Effector CD8-positive, alpha-beta T cell (primary cell): ENCODE measurements around the gene TAAR9.

Experiments used
- DNase-seq: peaks from one replicate; lab custom pipeline; 2025; lab: John Stamatoyannopoulos, UW
- total RNA-seq, 4 experiments: gene quantifications; one replicate each; lab custom pipeline; 2026; lab: John Stamatoyannopoulos, UW

The TAAR9 gene, protein sequence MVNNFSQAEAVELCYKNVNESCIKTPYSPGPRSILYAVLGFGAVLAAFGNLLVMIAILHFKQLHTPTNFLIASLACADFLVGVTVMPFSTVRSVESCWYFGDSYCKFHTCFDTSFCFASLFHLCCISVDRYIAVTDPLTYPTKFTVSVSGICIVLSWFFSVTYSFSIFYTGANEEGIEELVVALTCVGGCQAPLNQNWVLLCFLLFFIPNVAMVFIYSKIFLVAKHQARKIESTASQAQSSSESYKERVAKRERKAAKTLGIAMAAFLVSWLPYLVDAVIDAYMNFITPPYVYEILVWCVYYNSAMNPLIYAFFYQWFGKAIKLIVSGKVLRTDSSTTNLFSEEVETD
- total RNA-seq: 0 reads per million in 4 experiments

DNA sequence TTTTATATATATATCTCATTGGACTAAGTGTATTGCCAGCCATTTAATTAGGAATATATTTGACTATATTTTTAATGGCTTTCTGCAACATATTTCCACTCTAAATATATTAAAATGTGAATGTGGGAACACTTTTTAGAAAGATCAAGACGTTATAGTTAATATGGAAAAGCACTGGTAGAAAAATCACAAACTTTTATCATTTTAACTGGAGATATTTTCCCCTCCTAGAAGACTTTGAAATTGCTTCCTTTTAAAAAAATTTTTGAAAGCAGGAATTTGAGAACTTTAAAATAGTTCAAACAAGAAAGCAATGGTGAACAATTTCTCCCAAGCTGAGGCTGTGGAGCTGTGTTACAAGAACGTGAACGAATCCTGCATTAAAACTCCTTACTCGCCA is at the start of gene TAAR9:
Gene TAAR9, plus strand, starts transcription at position 301 of the 400 bp plus-strand sequence. Its CDS starts 13 bp downstream, at position 314.
- DNase-seq: no peak

DNA sequence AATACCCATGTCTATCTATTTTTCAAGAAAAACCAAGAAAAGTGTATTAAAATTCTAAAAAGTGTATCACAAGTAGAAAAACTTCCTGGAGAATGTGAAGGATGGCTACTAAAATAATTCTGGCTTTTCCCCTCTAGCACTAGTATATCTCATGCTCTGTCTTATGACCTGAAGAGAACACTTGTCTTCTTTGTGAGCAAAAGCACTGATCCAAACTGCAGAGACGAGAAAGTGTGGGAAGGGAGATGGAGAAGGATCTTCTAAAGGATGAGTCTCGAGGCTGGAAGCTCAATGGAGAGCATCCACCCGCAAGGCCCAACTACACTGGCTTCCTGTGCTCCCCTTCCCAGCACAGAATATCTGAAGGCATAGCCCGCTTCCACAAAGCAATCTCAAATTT is 48.7 kb upstream of the TAAR9 start:
- no peak for DNase-seq

DNA sequence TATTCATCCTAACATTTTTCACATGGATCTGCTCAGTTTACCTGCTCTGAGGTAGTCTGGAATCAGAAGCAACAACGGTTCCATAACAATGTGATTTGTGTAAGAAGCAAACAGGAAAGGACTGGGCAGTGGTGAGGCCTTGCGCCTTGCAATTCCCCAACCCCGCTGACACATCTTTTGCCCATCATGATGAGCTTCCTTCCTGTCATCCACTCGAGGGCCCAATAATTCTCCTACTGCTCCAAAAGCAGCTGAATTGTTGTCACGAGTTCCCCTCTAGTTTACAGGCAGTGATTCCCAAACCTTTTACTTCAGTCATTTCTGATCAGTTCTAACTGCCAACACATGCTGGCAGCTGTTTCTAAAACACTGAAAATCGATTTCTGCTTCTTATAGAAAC is 48.1 kb upstream of the TAAR9 start:
- no peak for DNase-seq

DNA sequence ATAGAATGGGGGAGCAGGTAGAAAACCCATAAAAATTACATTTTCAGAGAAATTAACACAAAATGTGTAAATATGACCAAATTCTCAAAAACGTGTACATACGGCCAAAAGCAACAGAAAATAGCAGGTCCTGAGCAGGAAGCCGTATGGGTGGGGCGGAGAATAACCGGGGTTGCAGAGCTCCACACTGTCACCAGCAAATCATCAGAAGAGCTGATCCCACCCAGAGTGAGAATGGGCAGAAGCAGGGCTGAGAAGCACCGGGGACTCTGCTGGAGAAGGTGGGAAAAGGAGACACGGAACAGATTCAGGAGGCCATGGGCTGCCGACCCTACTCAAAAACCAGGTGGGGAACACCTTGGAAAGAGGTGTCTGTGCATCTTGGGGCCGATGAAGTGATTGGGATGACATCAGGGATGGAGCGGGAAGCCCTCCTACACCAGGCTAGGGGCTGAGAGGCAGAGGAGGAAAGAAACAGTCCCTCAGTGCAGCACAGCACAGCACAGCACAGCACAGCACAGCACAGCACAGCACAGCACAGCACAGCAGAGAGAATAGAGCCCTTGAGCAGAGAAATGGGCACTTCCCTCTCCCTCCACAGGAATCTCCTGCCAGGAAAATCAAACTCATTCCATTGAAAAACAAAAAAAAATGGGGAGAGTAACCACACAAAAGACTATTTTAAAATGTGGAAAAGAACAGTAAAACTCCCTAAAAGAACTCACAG is 47.4 kb upstream of the TAAR9 start:
- no peak for DNase-seq

DNA sequence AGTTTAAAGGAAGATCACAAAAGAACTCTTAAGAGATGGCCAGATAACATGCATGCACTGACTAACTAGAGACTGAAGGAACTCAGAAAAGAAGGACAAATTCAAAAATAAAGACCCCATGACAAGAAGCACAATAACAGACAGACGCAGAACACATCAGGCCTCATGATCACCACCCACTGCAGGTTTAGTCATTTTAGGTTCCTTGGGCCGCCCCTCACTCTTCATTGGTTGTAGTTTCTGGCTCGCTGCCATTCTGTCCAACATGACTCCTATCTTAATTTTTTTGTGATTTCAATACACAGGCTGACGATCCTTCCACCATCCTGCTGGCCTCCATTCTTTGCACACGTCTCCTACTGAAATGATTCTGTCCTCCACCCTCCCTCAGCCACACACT is 46.8 kb upstream of the TAAR9 start:
- DNase-seq: no peak

DNA sequence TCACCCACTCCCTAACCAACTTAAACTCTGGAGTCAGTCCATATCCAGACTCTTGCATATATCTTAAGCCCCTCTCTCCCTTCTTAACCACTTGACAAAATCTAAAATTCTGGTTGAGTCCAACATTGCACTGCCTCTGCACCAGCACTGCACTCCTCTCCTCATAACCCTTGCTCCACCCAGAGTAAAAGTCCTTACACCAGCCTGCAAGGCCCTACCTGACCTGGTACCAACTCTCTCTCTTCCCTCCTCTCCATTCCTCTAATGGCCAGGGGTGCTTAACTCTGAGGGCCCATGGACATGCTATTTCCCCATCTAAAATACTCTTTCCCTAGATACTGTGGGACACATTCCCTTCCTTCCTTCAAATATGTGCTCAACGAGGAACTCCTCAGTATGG is 46.2 kb upstream of the TAAR9 start:
- no peak for DNase-seq

DNA sequence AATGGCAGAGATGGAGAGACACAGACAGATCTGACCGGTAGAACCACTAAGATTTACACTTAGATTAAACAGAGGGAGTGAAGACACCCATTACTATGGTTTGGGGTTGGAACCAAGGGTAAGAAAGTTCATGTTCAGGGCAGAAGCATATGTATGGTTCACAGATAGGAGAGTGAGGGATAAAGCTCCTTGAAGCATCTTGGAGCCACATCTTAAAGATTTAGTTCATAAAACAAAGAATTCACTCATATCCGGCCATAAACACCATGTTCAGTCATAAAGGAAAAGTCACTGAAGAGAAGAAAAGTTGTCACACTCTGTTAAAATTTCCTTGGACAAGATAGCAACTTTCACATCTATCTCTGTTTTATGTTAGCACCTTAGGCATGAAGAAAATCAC is 43.1 kb upstream of the TAAR9 start:
- DNase-seq: no peak

DNA sequence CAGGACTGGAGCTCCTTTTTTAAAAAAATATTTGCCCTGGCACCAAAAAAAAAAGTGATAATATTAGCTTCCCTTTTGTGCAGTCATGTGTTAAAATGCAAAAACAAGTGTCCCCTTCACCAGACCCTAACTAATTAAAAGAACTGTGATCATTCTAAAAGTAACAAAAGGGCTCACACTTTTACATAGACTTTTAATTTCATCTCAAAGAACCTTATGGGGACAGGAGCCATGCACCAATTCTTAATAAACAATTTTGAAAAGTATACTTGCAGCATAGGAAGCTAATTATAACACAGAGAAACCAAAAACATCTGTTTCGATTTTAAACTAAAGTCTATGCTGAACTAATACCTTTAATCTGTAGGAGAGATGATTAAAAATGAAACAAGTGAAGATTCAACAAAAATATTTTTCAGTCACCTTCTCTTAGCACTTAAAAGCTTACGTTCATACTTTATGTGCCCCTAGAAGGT is 42.4 kb upstream of the TAAR9 start:
- no peak for DNase-seq

DNA sequence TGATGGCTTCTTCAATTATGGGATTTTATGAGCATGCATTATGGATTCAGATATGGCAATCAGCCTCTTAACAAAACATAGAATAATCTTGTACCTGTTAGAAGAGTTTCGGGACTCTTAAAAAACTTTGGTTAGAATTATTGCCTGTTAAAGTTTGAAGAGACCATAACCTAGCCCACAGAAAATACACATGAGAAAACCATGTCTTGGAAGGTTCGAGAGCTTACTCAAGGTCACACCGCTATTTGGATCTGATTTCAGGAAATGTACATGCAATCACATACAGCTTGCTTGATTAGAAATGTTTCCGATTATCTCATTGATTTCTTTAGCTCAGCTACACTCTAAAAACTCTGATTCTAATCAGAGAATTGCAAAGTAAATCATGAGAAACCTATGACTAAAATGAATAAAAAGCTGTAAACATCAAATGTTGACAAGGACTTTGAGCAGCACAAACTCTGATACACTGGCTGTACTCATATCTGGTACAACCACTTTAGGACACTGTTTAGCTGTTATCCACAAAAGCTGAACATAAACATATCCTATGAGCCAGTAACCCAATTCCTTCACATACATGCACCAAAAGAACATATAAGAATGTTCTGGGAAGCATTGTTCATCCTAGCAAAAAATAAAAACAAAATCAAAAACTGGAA is 41.4 kb upstream of the TAAR9 start:
- DNase-seq: no peak

DNA sequence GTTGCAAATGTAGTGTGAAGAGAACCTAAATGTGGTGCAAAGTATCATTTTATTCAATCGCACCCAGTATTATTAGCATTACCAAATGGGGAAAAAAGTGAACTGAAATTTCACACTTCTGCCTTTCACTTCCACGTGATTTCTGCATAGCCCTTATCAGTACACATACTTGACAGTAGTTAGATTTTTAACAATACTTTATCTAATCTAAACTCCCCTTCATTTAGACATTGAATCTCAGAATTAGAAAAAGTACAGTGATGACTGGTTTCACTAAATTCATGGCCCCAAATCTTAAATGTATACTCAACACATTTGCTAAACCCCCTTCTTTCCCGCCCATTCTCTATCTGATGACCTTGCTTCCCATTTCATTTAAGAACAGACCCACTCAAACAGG is 39.4 kb upstream of the TAAR9 start:
- no peak for DNase-seq

DNA sequence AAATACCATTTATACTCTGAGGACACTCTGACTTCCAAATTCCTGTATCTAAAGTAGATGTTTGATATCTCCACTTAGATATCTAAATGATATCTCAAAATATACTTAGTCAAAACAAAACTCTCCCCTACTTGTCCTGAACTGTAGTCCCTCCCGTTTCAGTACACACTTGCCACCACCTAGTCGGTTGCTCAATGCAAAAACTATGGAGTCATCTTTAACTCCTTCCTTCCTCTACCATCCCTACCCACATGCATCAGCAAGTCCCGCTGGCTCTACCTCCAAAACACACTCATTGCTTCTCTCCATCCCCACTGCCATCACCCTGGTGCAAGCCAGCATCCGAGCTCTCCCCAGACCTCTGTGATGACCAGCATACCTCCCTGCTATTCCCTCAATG is 38.3 kb upstream of the TAAR9 start:
- DNase-seq: no peak

DNA sequence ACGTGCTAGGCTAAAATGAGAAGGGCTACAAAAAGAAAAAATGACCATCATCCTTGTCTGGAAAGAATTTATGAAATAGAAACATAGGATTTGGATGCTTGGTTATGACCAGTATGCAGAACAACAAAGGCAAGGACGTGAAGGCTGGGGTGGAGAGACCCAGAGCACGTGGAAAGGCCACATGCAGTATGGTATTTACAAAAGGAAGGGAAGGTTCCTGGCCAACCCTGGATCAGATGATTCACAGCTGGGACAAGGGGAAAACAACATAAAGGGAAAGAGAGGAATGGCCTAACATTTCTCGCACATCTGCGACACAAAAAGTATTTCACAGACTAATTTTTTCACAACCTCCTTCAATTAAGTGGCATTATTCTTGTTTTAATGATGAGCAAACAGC is 33.3 kb upstream of the TAAR9 start:
- DNase-seq: no peak

DNA sequence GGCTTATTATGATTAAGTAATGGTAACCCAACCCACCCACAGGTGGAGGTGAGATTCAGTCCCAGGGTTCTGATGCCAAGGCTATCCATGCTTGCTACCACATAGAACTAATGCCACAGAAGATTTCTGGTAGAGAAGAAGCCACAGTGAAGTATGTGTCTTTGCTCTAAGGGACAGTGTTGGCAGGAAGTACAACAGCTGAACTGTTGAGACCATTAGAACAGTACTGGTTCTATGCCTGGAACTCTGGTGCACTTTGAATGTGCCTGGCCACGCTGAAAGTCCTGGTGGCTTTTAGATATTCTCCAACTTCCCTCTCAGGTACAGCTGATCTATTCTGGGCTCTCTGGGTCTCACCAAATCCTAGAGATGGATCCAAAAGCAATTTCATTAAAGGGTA is 32.9 kb upstream of the TAAR9 start:
- no peak for DNase-seq

DNA sequence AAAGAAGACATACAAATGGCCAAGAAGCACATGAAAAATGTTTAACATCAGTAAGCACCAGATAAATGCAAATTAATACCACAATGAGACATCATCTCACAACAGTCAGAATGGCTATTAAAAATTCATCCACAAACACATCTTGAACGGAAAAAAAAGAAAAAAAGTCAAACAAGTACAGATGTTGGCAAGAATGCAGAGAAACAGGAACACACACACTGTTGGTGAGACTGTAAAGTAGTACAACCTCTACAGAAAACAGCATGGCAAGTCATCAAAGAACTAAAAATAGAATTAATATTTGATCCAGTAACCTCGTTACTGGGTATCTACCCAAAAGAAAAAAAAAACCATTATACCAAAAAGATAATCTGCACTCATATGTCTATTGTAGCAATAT is 31.6 kb upstream of the TAAR9 start:
- DNase-seq: no peak

DNA sequence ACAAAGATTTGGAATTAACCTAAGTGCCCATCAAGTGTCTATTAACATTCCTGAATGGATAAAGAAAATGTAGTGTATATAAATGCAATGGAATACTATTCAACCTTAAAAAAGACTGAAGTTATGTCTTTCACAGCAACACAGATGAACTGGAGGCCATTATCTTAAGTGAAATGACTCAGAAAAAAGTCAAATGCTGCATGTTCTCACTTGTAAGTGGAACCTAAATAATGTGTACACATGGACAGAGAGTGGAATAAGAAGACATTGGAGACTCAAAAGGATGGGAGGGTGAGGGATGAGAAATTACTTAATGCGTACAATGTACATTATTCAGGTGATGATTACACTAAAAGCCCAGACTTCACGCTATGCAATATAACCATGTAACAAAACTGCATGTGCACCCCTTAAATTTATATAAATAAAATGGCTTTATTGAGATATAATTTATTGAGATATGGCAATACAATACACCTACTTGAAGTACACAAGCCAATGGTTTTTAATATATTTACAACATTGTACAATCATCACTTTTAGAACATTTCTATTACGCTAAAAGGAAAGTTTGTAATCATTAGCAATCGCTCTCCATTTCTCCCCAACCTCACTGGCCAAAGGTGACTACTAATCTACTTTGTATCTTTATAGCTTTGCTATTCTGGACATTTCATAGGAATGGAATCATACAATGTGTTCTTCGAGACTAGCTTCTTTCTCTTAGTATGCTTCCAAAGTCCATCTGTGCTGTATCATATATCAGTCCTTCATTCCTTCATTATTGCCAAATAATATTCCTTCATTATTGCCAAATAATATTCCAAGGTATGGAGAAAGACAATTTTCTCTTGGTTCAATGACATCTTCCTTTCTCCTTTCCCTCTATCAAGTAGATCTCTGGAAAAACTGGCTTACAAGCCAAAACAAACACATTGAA is 30.9 kb upstream of the TAAR9 start:
- no peak for DNase-seq

DNA sequence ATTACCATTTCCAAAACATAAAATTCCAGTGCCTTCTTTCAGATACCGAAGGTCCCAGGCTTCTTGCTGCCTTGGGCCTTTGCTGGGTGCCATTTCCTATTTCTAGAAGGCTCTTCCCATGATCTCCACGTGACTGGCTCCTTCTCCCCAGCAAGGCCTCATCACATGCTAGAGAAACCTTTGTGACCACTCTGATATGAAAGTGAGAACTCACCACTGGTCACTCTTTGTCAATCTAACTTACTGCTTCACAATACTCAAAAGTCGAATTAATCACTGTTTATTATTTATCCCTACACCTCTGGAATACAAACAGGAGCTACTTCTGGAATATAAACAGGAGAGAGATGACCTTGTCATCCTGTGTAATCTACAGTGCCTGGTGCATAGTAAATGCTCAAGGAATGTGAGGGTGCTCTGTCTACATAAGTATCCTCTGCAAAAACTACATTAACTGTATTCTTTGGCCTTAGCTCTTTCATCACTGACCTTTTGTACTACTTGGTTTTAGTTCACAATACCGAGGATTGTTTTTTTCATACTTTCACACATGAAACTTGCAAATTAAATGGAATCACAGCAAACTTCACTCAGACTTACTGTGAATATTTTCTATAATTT is 26.8 kb upstream of the TAAR9 start:
- DNase-seq: no peak

DNA sequence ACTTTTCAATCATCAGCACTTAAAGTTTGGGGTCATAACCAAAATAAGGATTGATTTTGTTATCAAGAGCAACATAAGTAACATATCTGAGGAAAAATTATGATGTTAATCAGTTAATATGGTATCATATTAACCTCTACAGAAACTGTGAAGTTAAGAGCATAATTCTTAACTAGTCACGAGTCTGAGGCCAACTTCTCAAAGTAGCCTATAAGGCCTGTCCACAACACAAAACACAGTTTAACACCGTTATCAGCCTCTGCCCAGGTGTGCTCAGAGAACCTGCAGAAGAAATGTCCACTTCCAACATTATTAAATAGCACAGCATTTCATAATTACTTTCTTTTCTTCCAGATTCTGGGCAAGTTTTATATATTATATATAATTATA is 26.3 kb upstream of the TAAR9 start:
- DNase-seq: no peak

DNA sequence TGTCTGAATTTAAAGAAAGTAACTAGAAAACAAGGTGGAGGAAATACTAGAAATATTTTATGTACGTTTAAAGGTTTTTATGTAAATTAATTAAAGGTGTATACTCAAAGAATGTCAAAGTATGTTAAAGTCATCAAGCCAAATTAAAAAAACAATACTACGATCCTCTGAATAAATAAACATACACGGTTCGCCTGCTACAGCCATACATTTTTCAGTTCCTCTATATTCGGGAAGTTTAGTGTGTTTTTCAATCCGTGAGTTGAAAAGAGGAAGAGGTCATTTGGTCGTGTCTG is 25.8 kb upstream of the TAAR9 start:
- DNase-seq: no peak

DNA sequence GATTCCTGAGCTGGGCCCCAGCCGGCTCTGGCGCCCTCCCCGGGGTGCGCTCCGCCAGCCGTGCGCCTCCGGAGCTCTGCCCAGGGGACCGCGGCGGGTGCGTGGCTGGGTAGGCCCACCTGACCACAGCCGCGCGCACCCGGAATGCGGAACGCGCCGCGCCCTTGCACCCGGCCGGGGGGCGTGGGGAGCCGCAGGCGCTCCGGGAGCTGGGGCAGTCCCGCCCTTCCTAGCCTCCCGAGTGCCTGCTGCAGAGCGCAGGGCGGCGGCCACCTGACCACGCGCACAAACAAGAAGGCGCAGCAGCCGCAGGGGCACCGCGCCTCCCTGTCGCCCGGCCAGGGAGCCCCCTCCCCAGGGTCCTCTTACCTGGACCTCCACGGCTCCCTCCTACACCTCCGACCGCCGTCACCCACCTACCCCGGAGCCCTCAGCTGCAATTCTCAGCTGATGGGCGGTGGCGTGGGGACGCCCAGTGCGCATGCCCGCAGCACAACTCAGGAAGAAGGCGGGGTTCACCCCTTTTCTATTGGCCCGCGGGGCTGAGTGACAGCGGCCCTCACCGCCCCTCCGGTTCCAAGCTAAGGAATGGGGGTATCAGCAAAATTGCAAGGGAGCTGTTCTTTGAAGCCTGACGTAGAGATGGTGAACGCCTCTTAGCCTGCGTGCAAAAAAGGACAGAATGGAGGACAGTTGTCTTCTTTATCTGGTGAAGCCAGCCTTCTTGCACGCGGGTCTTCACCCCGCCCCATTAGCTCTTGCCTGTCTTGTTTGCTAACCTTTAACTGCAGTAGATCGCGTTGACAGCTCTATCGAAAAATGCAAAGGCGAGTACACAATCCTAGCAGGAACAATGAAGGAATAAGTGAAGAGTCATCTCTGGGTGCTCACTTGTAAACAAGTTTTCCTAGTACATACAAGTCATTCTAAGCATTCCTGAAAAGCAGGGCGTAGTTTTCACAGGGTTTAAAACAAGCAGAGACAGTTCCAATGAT is 25.1 kb upstream of the TAAR9 start, which contains the start of gene STX7:
Gene STX7, minus strand, starts transcription at position 479 of the 995 bp plus-strand sequence. CDS start 9,586 bp downstream, outside the sequence.
- DNase-seq: peak; percentile 80
